Gastroesophageal sphincter (tissue), 4 donors: ENCODE measurements around the gene PLEKHB1. TPM values are rescaled to one million over a fixed set of nuclear protein-coding genes. Genes with fewer than 3 reads are reported as not detected.
A peak's percentile ranks its signal among the peaks of the same experiment; 100 is the strongest.
"Not testable (repeated sequence)": the region's sequence is repeated elsewhere in the genome, so short reads cannot be mapped to it uniquely, and the experiment has no call there.

Source experiments
- ATAC-seq: fragments of 150-250 bp; one replicate; pipeline ENCODE4 v1.9.1; 2016; ENCODE audit warnings: mild to moderate bottlenecking, moderate library complexity
- H3K27ac ChIP-seq, 4 donors: fragments of 200-600 bp; sonication (generic) in 3 of 4; 1 replicate in 3 of 4; 2 replicates in 1 of 4; pipeline ENCODE4 v1.5.1; 2016 to 2019
- H3K27me3 ChIP-seq: fragments of 200-600 bp; sonication (generic); one replicate; pipeline ENCODE4 v1.5.1; 2019
- H3K36me3 ChIP-seq, 2 donors: fragments of 200-600 bp; sonication (generic); one replicate each; pipeline ENCODE4 v1.5.1; 2019; ENCODE audit warnings: control low read depth in 1 of 2
- H3K4me1 ChIP-seq, 3 donors: fragments of 200-600 bp; sonication (generic); 1 replicate in 2 of 3; 2 replicates in 1 of 3; pipeline ENCODE4 v1.5.1; 2016 to 2019; ENCODE audit warnings: control low read depth in 2 of 3
- H3K4me3 ChIP-seq, 2 donors: fragments of 200-600 bp; sonication (generic); one replicate each; pipeline ENCODE4 v1.5.1; 2019; ENCODE audit warnings: mild to moderate bottlenecking in 1 of 2, moderate library complexity in 1 of 2
- H3K9me3 ChIP-seq, 3 donors: fragments of 200-600 bp; sonication (generic); one replicate each; pipeline ENCODE4 v1.5.1; 2017 to 2019; ENCODE audit warnings: control low read depth in 2 of 3
- CTCF ChIP-seq, 4 experiments: fragments of 200-600 bp in 2 of 4; fragments of 450-650 bp in 2 of 4; sonication (generic) in 1 of 4; IDR thresholded peaks; one replicate each; pipeline ENCODE4 v1.5.1; 2017 to 2019; ENCODE audit warnings: antibody characterized with exemption in 4 of 4, mild to moderate bottlenecking in 2 of 4, moderate library complexity in 2 of 4
- EP300 ChIP-seq: sonication (generic); formaldehyde crosslinking; IDR thresholded peaks from one replicate; pipeline ENCODE4 v1.6.1; 2017; ENCODE audit warnings: antibody characterized with exemption, mild to moderate bottlenecking
- POLR2A ChIP-seq, 2 donors: fragments of 450-650 bp; IDR thresholded peaks; one replicate each; pipeline ENCODE4 v1.6.1; 2017; ENCODE audit warnings: antibody characterized with exemption in 2 of 2, mild to moderate bottlenecking in 2 of 2, moderate library complexity in 1 of 2
- POLR2AphosphoS5 ChIP-seq: sonication (generic); formaldehyde crosslinking; IDR thresholded peaks from one replicate; pipeline ENCODE4 v1.6.1; 2017; ENCODE audit warnings: antibody characterized with exemption
- WGBS, 2 donors: methylation state at CpG; one replicate each; pipeline ENCODE4 v1.1.5; 2018; ENCODE audit warnings: low coverage in 1 of 2; 5-methylcytosine and 5-hydroxymethylcytosine counted together
- total RNA-seq, 4 donors: library from RNA; depleted of rRNA; stranded (reverse); fragments of >200 nt; gene quantifications; one replicate each; pipeline ENCODE4 v1.1.0, GENCODE V29; 2016

The PLEKHB1 gene
- total RNA-seq, 4 donors from 2014 or later: 13.3 to 49.3 (median 37.6) TPM

- ATAC-seq: no peak
- H3K4me3 ChIP-seq: no peak overlapping the region
- TF ChIP-seq EP300 (no peak), POLR2A (IDR thresholded peaks at IDR 0.05) (no peak), CTCF (IDR thresholded peaks at IDR 0.05) (no peak), POLR2AphosphoS5 (no peak)
- WGBS, 2 donors: 89% methylated on average over 1 of the region's 1 CpG; no CpG with 5 or more reads in 1 of the 2 donors
- H3K27ac ChIP-seq: no peak overlapping the region
- H3K9me3 ChIP-seq: no peaks in the 10 kb centered on the region
- H3K4me1 ChIP-seq: peaks cover 0 to 20% (median 0%) of the 10 kb centered on the region in 3 donors
- H3K36me3 ChIP-seq: peaks cover 0 to 5% of the 10 kb centered on the region in 2 donors
- no peaks in the 10 kb centered on the region for H3K27me3 ChIP-seq
Observed at GRCh38 chr11:73667891-73668290, 21.5 kb downstream of the PLEKHB1 start.

DNA sequence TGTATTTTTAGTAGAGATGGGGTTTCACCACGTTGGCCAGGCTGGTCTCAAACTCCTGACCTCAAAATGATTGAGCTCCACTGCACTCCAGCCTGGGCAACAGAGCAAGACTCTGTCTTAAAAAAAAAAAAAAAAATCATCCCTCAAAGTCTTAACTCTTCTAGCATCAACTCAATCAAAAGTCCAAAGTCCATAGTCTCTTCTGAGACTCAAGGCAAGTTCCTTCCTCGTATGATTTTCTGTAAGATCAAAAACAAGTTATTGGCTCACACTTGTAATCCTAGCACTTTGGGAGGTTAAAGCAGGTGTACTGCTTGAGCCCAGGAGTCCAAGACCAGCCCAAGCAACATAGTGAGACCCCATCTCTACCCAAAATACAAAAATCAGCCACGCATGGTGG is 24.4 kb downstream of the PLEKHB1 start:
- H3K36me3 ChIP-seq: peaks cover 0 to 21% of the 10 kb centered on the region in 2 donors
- H3K27me3 ChIP-seq: no peaks in the 10 kb centered on the region
- H3K4me1 ChIP-seq: peaks cover 0 to 11% (median 0%) of the 10 kb centered on the region in 3 donors
- H3K9me3 ChIP-seq: no peaks in the 10 kb centered on the region
- 88 to 100% methylated on average over 1 of the region's 3 CpGs for WGBS, 2 donors
- no peak overlapping the region for H3K4me3 ChIP-seq
- no peak overlapping the region for H3K27ac ChIP-seq
- no peak for TF ChIP-seq POLR2AphosphoS5
- TF ChIP-seq CTCF (IDR thresholded peaks at IDR 0.05): no peak
- TF ChIP-seq POLR2A (IDR thresholded peaks at IDR 0.05): no peak
- TF ChIP-seq EP300: no peak
- ATAC-seq: no peak

- TF ChIP-seq CTCF (IDR thresholded peaks at IDR 0.05) (no peak), POLR2AphosphoS5 (no peak), EP300 (no peak), POLR2A (IDR thresholded peaks at IDR 0.05) (no peak)
- Histone ChIP-seq H3K9me3 (no peaks in the 10 kb centered on the region), H3K27me3 (no peaks in the 10 kb centered on the region), H3K4me3 (no peak overlapping the region), H3K36me3 (peaks cover 0 to 28% of the 10 kb centered on the region in 2 donors), H3K4me1 (peaks cover 0 to 11% (median 0%) of the 10 kb centered on the region in 3 donors), H3K27ac (peak overlapping the region in 1 of 4 donors; percentile 8)
- ATAC-seq: peak; percentile 28
- no CpG with 5 or more reads among the region's 6 CpGs for WGBS, 2 donors
Observed at GRCh38 chr11:73671701-73672100, 25.3 kb downstream of the PLEKHB1 start.

DNA sequence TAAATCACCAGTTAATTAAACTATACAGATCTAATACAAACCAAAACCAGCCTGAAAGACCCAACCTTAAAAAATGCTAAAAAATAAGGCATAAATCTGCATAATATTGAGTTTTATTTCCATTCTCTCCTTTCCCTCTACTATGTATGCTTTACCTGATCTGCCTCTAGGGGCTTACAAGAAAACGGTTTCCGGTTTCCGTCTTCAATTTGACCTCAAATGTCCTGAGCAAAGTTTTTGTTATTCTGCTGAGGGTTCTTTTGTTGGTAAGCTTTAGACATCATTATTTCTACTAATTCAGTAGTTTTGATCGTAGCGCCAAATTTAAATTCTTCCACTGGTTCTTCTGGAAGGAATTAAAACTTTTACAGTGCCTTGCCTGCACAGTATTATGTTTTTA is 30.2 kb downstream of the PLEKHB1 start:
- not testable (repeated sequence) for H3K4me3 ChIP-seq

DNA sequence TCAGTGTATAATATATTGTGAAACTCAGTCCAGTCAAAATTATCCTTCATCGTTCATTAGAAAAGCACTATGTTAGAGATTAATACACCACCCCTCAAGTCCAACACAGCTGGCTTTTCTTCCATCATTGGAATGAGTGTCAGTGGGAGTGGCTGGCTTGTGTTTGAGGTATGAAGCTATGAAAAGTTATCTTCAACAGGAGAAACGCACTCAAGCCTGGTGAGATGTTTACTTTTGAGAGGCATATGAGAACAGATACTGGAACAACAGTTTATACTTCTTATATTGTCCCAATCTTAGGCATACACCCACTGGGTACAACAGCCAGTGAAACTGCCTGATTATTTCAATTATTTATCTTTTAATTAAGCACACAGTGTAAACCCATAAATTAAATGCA is 34.3 kb downstream of the PLEKHB1 start:
- no peak overlapping the region for H3K4me3 ChIP-seq
- H3K27ac ChIP-seq: no peak overlapping the region
- no peaks in the 10 kb centered on the region for H3K27me3 ChIP-seq
- no peaks in the 10 kb centered on the region for H3K9me3 ChIP-seq
- WGBS, 2 donors: 20 to 33% methylated on average over 2 of the region's 2 CpGs
- H3K36me3 ChIP-seq: peaks cover 3 to 79% of the 10 kb centered on the region in 2 donors
- TF ChIP-seq POLR2A (IDR thresholded peaks at IDR 0.05): no peak
- TF ChIP-seq CTCF (IDR thresholded peaks at IDR 0.05): no peak
- TF ChIP-seq EP300: no peak
- TF ChIP-seq POLR2AphosphoS5: no peak
- H3K4me1 ChIP-seq: no peaks in the 10 kb centered on the region
- no peak for ATAC-seq

More for the DNA sequence above, 30.2 kb downstream of the PLEKHB1 start:
- H3K4me1 ChIP-seq, ATAC-seq, H3K27me3 ChIP-seq, H3K9me3 ChIP-seq, H3K27ac ChIP-seq: not testable (repeated sequence)
- H3K36me3 ChIP-seq: peaks cover 3 to 72% of the 10 kb centered on the region in 2 donors
- 53 to 90% methylated on average over 3 to 5 of the region's 5 CpGs for WGBS, 2 donors
